K562 (cell line): ENCODE measurements around the gene IL1F10. TPM values are rescaled to one million over a fixed set of nuclear protein-coding genes. Genes with fewer than 3 reads are reported as not detected.

Source experiments
- ATAC-seq: fragments of 200-7000 bp; cut with Tn5 transposase; 3 replicates; pipeline ENCODE4 v1.9.1; 2020; ENCODE audit warnings: moderate library complexity
- BruUV-seq: library from RNA; stranded (reverse); fragments of 400-500 nt; replicated peaks from 2 replicates; lab custom pipeline; 2021; lab: Mats Ljungman, UMichigan
- CTCF ChIA-PET: fragments of 300-600 bp; formaldehyde crosslinking; extraction: SDS; loops from one replicate; lab custom pipeline; 2021; ENCODE audit warnings: low intra/inter-chr PET ratio; lab: Yijun Ruan, JAX
- POLR2A ChIA-PET: fragments of 300-600, 350-650 bp; sonication (Branson Sonifier 250); formaldehyde crosslinking; extraction: SDS; loops from one replicate; lab custom pipeline; 2021; ENCODE audit warnings: antibody characterized with exemption, inconsistent platforms; lab: Yijun Ruan, JAX
- DNase-seq, 4 experiments: peaks; one replicate each; pipeline versions ENCODE4 v3.0.0 to v3.0.0-alpha.2; 2011 to 2018; ENCODE audit warnings: low spot score in 3 of 4, mixed read lengths in 3 of 4; ENCODE audit errors: extremely low read depth in 1 of 4
- FAIRE-seq: peaks from 2 replicates; lab custom pipeline; 2011; peaks lifted over from hg19 to GRCh38; lab: Jason Lieb, UNC
- H2AFZ ChIP-seq: 2 replicates; pipeline ENCODE4 v1.6.0; 2011; ENCODE audit warnings: low read depth, low read length, control low read depth, inconsistent platforms
- H3K27ac ChIP-seq: fragments of 200-600 bp; 3 replicates; pipeline ENCODE4 v1.8.0; 2011; ENCODE audit warnings: low read depth, mild to moderate bottlenecking, control low read depth, inconsistent platforms, low read length, moderate library complexity, mixed read lengths; ENCODE audit errors: extremely low read depth
- H3K27me3 ChIP-seq, 2 experiments: fragments of 300-600 bp in 1 of 2; 2 replicates in 1 of 2; 3 replicates in 1 of 2; pipeline versions ENCODE4 v1.6.0 to v1.8.0; 2011; ENCODE audit warnings: inconsistent platforms in 2 of 2, low read length in 2 of 2, mild to moderate bottlenecking in 1 of 2, mixed read lengths in 1 of 2, moderate library complexity in 1 of 2; ENCODE audit not compliant: control insufficient read depth in 2 of 2, insufficient read depth in 2 of 2
- H3K36me3 ChIP-seq: fragments of 300-600 bp; 3 replicates; pipeline ENCODE4 v1.8.0; 2011; ENCODE audit warnings: mild to moderate bottlenecking, low read length, inconsistent platforms; ENCODE audit not compliant: control insufficient read depth, insufficient read depth
- H3K4me1 ChIP-seq, 2 experiments: fragments of 200-600 bp in 1 of 2; replicated peaks in 1 of 2; 2 replicates in 1 of 2; 3 replicates in 1 of 2; pipeline versions ENCODE4 v1.5.1 to v1.8.0; 2011; ENCODE audit warnings: inconsistent platforms in 2 of 2, low read length in 2 of 2, mild to moderate bottlenecking in 1 of 2, mixed read lengths in 1 of 2, moderate library complexity in 1 of 2; ENCODE audit not compliant: control insufficient read depth in 2 of 2, insufficient read depth in 2 of 2
- H3K4me2 ChIP-seq: 2 replicates; pipeline ENCODE4 v1.6.1; 2011; ENCODE audit warnings: low read length, control low read depth, inconsistent platforms, mixed read lengths; ENCODE audit not compliant: insufficient read depth
- H3K4me3 ChIP-seq: fragments of 200-600 bp; sonication (generic), shearing (Covaris generic); 2 replicates; pipeline ENCODE4 v1.5.1; 2016; ENCODE audit warnings: control low read depth, inconsistent platforms
- H3K79me2 ChIP-seq: fragments of 200-600 bp; 3 replicates; pipeline ENCODE4 v1.8.0; 2011; ENCODE audit warnings: low read length, inconsistent platforms; ENCODE audit not compliant: control insufficient read depth, insufficient read depth
- H3K9ac ChIP-seq, 2 experiments: 2 replicates each; pipeline versions ENCODE4 v1.6.0 to v1.6.1; 2011; ENCODE audit warnings: low read depth in 2 of 2, low read length in 2 of 2, control low read depth in 1 of 2, inconsistent platforms in 1 of 2, mild to moderate bottlenecking in 1 of 2, mixed read lengths in 1 of 2; ENCODE audit not compliant: insufficient read depth in 1 of 2
- H3K9me1 ChIP-seq: one replicate; pipeline ENCODE4 v1.6.0; 2011; ENCODE audit warnings: inconsistent platforms, mild to moderate bottlenecking, low read length, moderate library complexity; ENCODE audit not compliant: control insufficient read depth, insufficient read depth
- H3K9me3 ChIP-seq: replicated peaks from 2 replicates; pipeline ENCODE4 v1.5.1; 2011; ENCODE audit warnings: low read depth, low read length, inconsistent platforms; ENCODE audit not compliant: control insufficient read depth, insufficient read depth
- H4K20me1 ChIP-seq: replicated peaks from 2 replicates; pipeline ENCODE4 v1.6.1; 2011; ENCODE audit warnings: low read length, inconsistent platforms, mixed read lengths; ENCODE audit not compliant: control insufficient read depth, insufficient read depth
- RBM39 ChIP-seq: fragments of 200-400 bp; formaldehyde crosslinking; optimal IDR thresholded peaks from 2 replicates; pipeline ENCODE3; 2018; ENCODE audit warnings: low read depth, low read length
- SIRT6 ChIP-seq: IDR thresholded peaks from one replicate; pipeline ENCODE4 v1.6.1; 2012; ENCODE audit warnings: low read depth, mild to moderate bottlenecking, control low read depth, inconsistent platforms, low read length, moderate library complexity
- SLC30A9 ChIP-seq: fragments of 250-450 bp; sonication (Bioruptor Pico); IDR thresholded peaks from 2 replicates; pipeline ENCODE4 v1.8.0; 2022; ENCODE audit warnings: mild to moderate bottlenecking, moderate library complexity
- TAF1 ChIP-seq: IDR thresholded peaks from 2 replicates; pipeline ENCODE4 v1.6.1; 2011; ENCODE audit warnings: mild to moderate bottlenecking, low read length, moderate library complexity; ENCODE audit not compliant: insufficient read depth, control insufficient read depth, severe bottlenecking; ENCODE audit errors: extremely low read depth
- ZNF583 ChIP-seq: fragments of 250-450 bp; sonication (Bioruptor Pico); IDR thresholded peaks from 2 replicates; pipeline ENCODE4 v1.4.0; 2020
- ZNF699 ChIP-seq: fragments of 250-450 bp; sonication (Bioruptor Pico); IDR thresholded peaks from 2 replicates; pipeline ENCODE4 v1.8.0; 2021; ENCODE audit warnings: mild to moderate bottlenecking, moderate library complexity; ENCODE audit not compliant: insufficient replicate concordance
- WGBS: fragments of 100-300 bp; shearing (Covaris generic); methylation state at CpG from one replicate; pipeline ENCODE4 v1.1.6; 2016; ENCODE audit warnings: low coverage, mixed read lengths; ENCODE audit not compliant: insufficient coverage; ENCODE audit errors: missing lambda C conversion rate; 5-methylcytosine and 5-hydroxymethylcytosine counted together
- in situ Hi-C: fragments of 300-500 bp; cut with MboI; formaldehyde crosslinking; loops from 4 replicates; pipeline ENCODE4 v1.15.0; 2018; ENCODE audit warnings: inconsistent platforms, mixed read lengths
- intact Hi-C: fragments of 100-400 bp; cut with micrococcal nuclease; formaldehyde crosslinking; loops from 2 replicates; pipeline ENCODE4 v1.14.2; 2022
- polyA plus RNA-seq, 8 experiments: library from polyadenylated mRNA; depleted of rRNA in 4 of 8; stranded (reverse) in 5 of 8; unstranded in 3 of 8; fragments of >200 nt; fragmentation: Nextera tagmentation in 2 of 8; fragmentation: Illumina TruSeq in 1 of 8; extraction: Ambion mirVana in 2 of 8; extraction: Trizol in 1 of 8; gene quantifications; 2 replicates each; pipeline versions ENCODE4 v1.2.1 to v1.2.3, GENCODE V29; 2011 to 2014; ENCODE audit warnings: inconsistent platforms in 1 of 8, missing spikeins in 1 of 8
- total RNA-seq, 7 experiments: library from RNA; depleted of rRNA in 6 of 7; stranded (reverse); fragments of >200 nt in 6 of 7; fragmentation: Illumina TruSeq in 2 of 7; extraction: Trizol in 2 of 7; gene quantifications; 2 replicates each; pipeline versions ENCODE4 v1.2.1 to v1.2.3, GENCODE V29; 2011 to 2021; ENCODE audit warnings: low replicate concordance in 1 of 7
- TF ChIP-seq, protein P1 (sequence below): fragments of 200-400 bp; formaldehyde crosslinking; IDR thresholded peaks from 2 replicates; pipeline ENCODE4 v1.6.1; 2017; ENCODE audit warnings: mild to moderate bottlenecking, low read depth, low read length, moderate library complexity

The IL1F10 gene
- total and polyA plus RNA-seq, 9 of the 15 experiments (the other 6 are each of a cell fraction or from before 2014, with no cell fraction given) = not detected

DNA sequence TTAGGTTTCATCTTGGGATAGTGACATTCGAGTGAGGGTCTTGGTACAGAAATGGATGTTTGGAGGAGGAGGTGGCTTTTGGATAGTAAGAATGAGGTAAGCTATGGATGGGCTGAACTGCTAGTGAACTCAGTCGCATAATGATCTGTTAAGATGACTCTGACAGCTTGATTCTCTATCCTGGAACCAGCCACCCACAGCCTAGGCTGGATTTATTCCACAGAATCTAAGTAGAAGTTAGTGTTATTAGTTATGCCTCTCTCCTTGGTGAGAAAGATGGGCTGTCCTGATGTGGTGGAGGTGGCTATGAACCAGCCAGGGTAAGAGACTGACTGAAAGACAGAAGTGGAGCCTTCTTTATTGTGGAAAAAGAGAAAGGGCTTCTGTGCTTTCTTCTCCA is 40.1 kb upstream of the IL1F10 start:
- FAIRE-seq (no peak), DNase-seq (no peak), ATAC-seq (no peak)
- no peaks in the 10 kb centered on the region for H3K36me3 ChIP-seq
- H3K9me1 ChIP-seq = no peaks in the 10 kb centered on the region
- no peaks in the 10 kb centered on the region for H3K27me3 ChIP-seq
- POLR2A ChIA-PET = interaction anchor here (0.9 to 1.3 kb wide), 2 partner anchors 9 to 12 kb away, joined by 4 read pairs; no protein-coding TSS in a partner anchor
- peak overlapping the region; percentile 36; the same call in 1 of the 2 replicates for H2AFZ ChIP-seq
- H3K4me1 ChIP-seq = peaks cover 0 to 10% of the 10 kb centered on the region in 2 experiments; a peak in 2 of 5 replicates
- H4K20me1 ChIP-seq = no peaks in the 10 kb centered on the region
- WGBS = 3% methylated on average over 2 of the region's 2 CpGs
- intact Hi-C loops = no loop called here
- H3K4me2 ChIP-seq = no peak overlapping the region
- TF ChIP-seq SIRT6 = no peak
- TF ChIP-seq SLC30A9 (CRISPR knock-in tag) = no peak
- no peak for TF ChIP-seq ZNF699
- TF ChIP-seq TAF1 = no peak
- TF ChIP-seq ZNF583 (CRISPR knock-in tag) = no peak
- TF ChIP-seq RBM39 = no peak
- TF ChIP-seq, protein P1, sequence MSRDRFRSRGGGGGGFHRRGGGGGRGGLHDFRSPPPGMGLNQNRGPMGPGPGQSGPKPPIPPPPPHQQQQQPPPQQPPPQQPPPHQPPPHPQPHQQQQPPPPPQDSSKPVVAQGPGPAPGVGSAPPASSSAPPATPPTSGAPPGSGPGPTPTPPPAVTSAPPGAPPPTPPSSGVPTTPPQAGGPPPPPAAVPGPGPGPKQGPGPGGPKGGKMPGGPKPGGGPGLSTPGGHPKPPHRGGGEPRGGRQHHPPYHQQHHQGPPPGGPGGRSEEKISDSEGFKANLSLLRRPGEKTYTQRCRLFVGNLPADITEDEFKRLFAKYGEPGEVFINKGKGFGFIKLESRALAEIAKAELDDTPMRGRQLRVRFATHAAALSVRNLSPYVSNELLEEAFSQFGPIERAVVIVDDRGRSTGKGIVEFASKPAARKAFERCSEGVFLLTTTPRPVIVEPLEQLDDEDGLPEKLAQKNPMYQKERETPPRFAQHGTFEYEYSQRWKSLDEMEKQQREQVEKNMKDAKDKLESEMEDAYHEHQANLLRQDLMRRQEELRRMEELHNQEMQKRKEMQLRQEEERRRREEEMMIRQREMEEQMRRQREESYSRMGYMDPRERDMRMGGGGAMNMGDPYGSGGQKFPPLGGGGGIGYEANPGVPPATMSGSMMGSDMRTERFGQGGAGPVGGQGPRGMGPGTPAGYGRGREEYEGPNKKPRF = no peak
- H3K79me2 ChIP-seq = no peaks in the 10 kb centered on the region
- H3K4me3 ChIP-seq = no peak overlapping the region
- H3K27ac ChIP-seq = no peak overlapping the region
- CTCF ChIA-PET = no interaction called here
- BruUV-seq = no TSS peak
- in situ Hi-C loops = no loop called here
- no peaks in the 10 kb centered on the region for H3K9me3 ChIP-seq
- no peak overlapping the region for H3K9ac ChIP-seq
